Endodermal cell (in vitro differentiated cells): Measurements from ENCODE around the gene GNG13. TPM values are rescaled to one million over a fixed set of nuclear protein-coding genes. Genes with fewer than 3 reads are reported as not detected.

Experiments used
- DNase-seq: peaks from one replicate; pipeline ENCODE4 v3.0.0-alpha.2; 2017
- H3K27ac ChIP-seq: 2 replicates; pipeline ENCODE4 v1.5.1; 2013; ENCODE audit warnings: mild to moderate bottlenecking, low read depth, low read length, moderate library complexity
- H3K27me3 ChIP-seq: 2 replicates; pipeline ENCODE4 v1.6.1; 2013; ENCODE audit warnings: mild to moderate bottlenecking, low read length, moderate library complexity; ENCODE audit not compliant: insufficient read depth, control insufficient read depth, poor library complexity, severe bottlenecking
- H3K36me3 ChIP-seq: 2 replicates; pipeline ENCODE4 v1.7.0; 2013; ENCODE audit warnings: mild to moderate bottlenecking, low read length, moderate library complexity; ENCODE audit not compliant: control insufficient read depth, insufficient read depth
- H3K4me1 ChIP-seq: one replicate; pipeline ENCODE4 v1.7.0; 2013; ENCODE audit warnings: low read length; ENCODE audit not compliant: control insufficient read depth, insufficient read depth
- H3K4me3 ChIP-seq: 2 replicates; pipeline ENCODE4 v1.5.1; 2013; ENCODE audit warnings: mild to moderate bottlenecking, low read length, moderate library complexity
- H3K9ac ChIP-seq: 2 replicates; pipeline ENCODE4 v1.6.1; 2013; ENCODE audit warnings: mild to moderate bottlenecking, low read length, moderate library complexity; ENCODE audit not compliant: poor library complexity, severe bottlenecking; ENCODE audit errors: extremely low read depth
- H3K9me3 ChIP-seq: 2 replicates; pipeline ENCODE4 v1.6.1; 2013; ENCODE audit warnings: mild to moderate bottlenecking, low read length, moderate library complexity; ENCODE audit not compliant: control insufficient read depth
- H3K27ac Mint-ChIP-seq: 2 replicates; pipeline ENCODE4 v1.8.0; 2020; ENCODE audit warnings: mixed read lengths
- H3K27me3 Mint-ChIP-seq: 2 replicates; pipeline ENCODE4 v1.8.0; 2021; ENCODE audit warnings: mild to moderate bottlenecking, mixed read lengths; ENCODE audit not compliant: insufficient read depth
- H3K36me3 Mint-ChIP-seq: 2 replicates; pipeline ENCODE4 v1.8.0; 2020; ENCODE audit warnings: low read depth, mixed read lengths
- H3K4me1 Mint-ChIP-seq: 2 replicates; pipeline ENCODE4 v1.8.0; 2020; ENCODE audit warnings: mixed read lengths
- H3K4me3 Mint-ChIP-seq: 2 replicates; pipeline ENCODE4 v1.8.0; 2020; ENCODE audit warnings: mild to moderate bottlenecking, moderate library complexity, mixed read lengths
- H3K9me3 Mint-ChIP-seq: 2 replicates; pipeline ENCODE4 v1.8.0; 2020; ENCODE audit warnings: mild to moderate bottlenecking, mixed read lengths
- WGBS, 2 experiments: methylation state at CpG; one replicate each; pipeline versions ENCODE4 v1.1.5 to v1.1.7; 2013; ENCODE audit warnings: missing lambda C conversion rate in 2 of 2, mixed read lengths in 1 of 2; ENCODE audit not compliant: insufficient coverage in 1 of 2, insufficient read length in 1 of 2; 5-methylcytosine and 5-hydroxymethylcytosine counted together
- total RNA-seq, 2 donors: library from RNA; stranded (reverse); fragmentation: NEBNext Ultra II Directional in 1 of 2; extraction: Animal tissue kit (Norgen Biotek cat#: 25700) in 1 of 2; gene quantifications; 2 replicates in 1 of 2; 3 replicates in 1 of 2; pipeline ENCODE4 v1.2.1, GENCODE V29; 2021
- TF ChIP-seq, protein P1 (sequence below): fragments of 200-600 bp; sonication (generic); conservative IDR thresholded peaks from 2 replicates; pipeline ENCODE4 v1.5.0; 2021; ENCODE audit warnings: antibody characterized with exemption, mild to moderate bottlenecking

The GNG13 gene
- total RNA-seq, 2 donors from 2014 or later = not detected

GRCh38 chr16:830871-831570, 30.5 kb upstream of the GNG13 start:
- Histone ChIP-seq H3K27ac (no peak overlapping the region), H3K36me3 (no peaks in the 10 kb centered on the region), H3K9me3 (peaks cover 2% of the 10 kb centered on the region), H3K9ac (no peak overlapping the region), H3K4me3 (no peak overlapping the region), H3K4me1 (no peaks in the 10 kb centered on the region), H3K27me3 (no peaks in the 10 kb centered on the region)
- Mint-ChIP-seq H3K27me3 (peaks cover 3% of the 10 kb centered on the region), H3K27ac (no peak overlapping the region), H3K9me3 (peaks cover 5% of the 10 kb centered on the region), H3K4me1 (no peaks in the 10 kb centered on the region), H3K4me3 (no peak overlapping the region), H3K36me3 (no peaks in the 10 kb centered on the region)
- TF ChIP-seq, protein P1, sequence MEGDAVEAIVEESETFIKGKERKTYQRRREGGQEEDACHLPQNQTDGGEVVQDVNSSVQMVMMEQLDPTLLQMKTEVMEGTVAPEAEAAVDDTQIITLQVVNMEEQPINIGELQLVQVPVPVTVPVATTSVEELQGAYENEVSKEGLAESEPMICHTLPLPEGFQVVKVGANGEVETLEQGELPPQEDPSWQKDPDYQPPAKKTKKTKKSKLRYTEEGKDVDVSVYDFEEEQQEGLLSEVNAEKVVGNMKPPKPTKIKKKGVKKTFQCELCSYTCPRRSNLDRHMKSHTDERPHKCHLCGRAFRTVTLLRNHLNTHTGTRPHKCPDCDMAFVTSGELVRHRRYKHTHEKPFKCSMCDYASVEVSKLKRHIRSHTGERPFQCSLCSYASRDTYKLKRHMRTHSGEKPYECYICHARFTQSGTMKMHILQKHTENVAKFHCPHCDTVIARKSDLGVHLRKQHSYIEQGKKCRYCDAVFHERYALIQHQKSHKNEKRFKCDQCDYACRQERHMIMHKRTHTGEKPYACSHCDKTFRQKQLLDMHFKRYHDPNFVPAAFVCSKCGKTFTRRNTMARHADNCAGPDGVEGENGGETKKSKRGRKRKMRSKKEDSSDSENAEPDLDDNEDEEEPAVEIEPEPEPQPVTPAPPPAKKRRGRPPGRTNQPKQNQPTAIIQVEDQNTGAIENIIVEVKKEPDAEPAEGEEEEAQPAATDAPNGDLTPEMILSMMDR = peak; percentile 27
- WGBS, 2 experiments = 91 to 92% methylated on average over 20 to 24 of the region's 24 CpGs
- DNase-seq = no peak

DNA sequence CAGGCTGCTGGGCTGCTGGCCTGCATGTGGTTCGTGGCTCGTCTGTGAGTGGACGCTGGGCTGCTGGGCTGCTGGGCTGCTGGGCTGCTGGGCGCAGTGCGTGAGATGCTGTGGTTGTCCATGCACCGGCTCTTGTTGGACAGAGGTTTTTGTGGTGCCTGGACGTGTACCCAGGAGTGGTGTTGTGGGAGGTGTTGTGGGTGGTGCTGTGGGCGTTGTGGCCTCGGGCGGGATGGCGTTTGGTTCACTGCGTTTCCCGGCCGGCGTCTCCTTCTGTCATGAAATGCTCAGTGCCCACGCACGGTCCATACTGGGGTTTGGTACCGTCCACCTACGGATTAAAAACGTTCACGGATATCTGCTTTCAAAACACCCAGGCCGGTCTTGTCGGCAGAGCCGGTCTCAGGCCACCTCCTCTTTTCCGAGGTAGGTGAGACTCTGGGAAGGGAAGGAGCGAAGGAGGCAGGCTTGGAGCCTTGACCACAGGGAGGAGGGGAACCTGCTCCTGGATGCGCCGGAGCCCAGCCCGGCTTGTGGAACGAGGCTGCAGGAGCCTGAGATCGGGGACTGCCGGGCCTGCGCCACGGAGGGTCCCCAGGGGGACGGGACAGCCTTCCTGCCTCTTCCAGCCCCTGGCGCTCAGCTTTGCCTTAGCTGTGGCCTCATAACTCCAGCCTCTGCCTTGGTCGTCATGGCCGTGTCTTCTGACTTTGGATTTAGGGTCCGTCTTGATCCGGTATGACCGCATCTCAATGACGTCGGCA, 29.8 kb upstream of the GNG13 start:
- H3K36me3 ChIP-seq = no peaks in the 10 kb centered on the region
- H3K4me3 ChIP-seq = no peak overlapping the region
- H3K36me3 Mint-ChIP-seq = no peaks in the 10 kb centered on the region
- no peak overlapping the region for H3K4me3 Mint-ChIP-seq
- H3K4me1 ChIP-seq = no peaks in the 10 kb centered on the region
- H3K9ac ChIP-seq = no peak overlapping the region
- no peaks in the 10 kb centered on the region for H3K9me3 Mint-ChIP-seq
- H3K27ac ChIP-seq = no peak overlapping the region
- no peak overlapping the region for H3K27ac Mint-ChIP-seq
- H3K27me3 Mint-ChIP-seq = peaks cover 3% of the 10 kb centered on the region
- no peaks in the 10 kb centered on the region for H3K9me3 ChIP-seq
- TF ChIP-seq, protein P1 = no peak
- DNase-seq = no peak
- WGBS, 2 experiments = 92 to 97% methylated on average over 27 to 43 of the region's 43 CpGs
- H3K27me3 ChIP-seq = no peaks in the 10 kb centered on the region
- no peaks in the 10 kb centered on the region for H3K4me1 Mint-ChIP-seq

GRCh38 chr16:828891-829290, 28.4 kb upstream of the GNG13 start:
- H3K27ac ChIP-seq = no peak overlapping the region
- Mint-ChIP-seq H3K36me3 (no peaks in the 10 kb centered on the region), H3K9me3 (no peaks in the 10 kb centered on the region), H3K27me3 (no peaks in the 10 kb centered on the region), H3K27ac (no peak overlapping the region), H3K4me1 (no peaks in the 10 kb centered on the region), H3K4me3 (no peak overlapping the region)
- no peaks in the 10 kb centered on the region for H3K36me3 ChIP-seq
- DNase-seq = no peak
- TF ChIP-seq, protein P1 = no peak
- H3K9me3 ChIP-seq = no peaks in the 10 kb centered on the region
- H3K4me1 ChIP-seq = no peaks in the 10 kb centered on the region
- no peak overlapping the region for H3K9ac ChIP-seq
- WGBS, 2 experiments = 93 to 100% methylated on average over 1 to 17 of the region's 17 CpGs
- no peak overlapping the region for H3K4me3 ChIP-seq
- no peaks in the 10 kb centered on the region for H3K27me3 ChIP-seq
